ENCODE results near the gene HACE1. TPM values are rescaled to one million over a fixed set of nuclear protein-coding genes. Genes with fewer than 3 reads are reported as not detected.
A peak's percentile ranks its signal among the peaks of the same experiment; 100 is the strongest.
"Not testable (repeated sequence)": the region's sequence is repeated elsewhere in the genome, so short reads cannot be mapped to it uniquely, and the experiment has no call there.

Gene HACE1
- total RNA-seq, 2 experiments from 2014 or later = 12.1 to 15.7 TPM

GRCh38 chr6:104881964-104882668 lies 22.4 kb upstream of the HACE1 start:
- ChIA-PET CTCF (no interaction called here), POLR2A (no interaction called here)
- Mint-ChIP-seq H3K36me3 (ENCODE audit: low read depth) (no peaks in the 10 kb centered on the region), H3K27ac (no peak overlapping the region), H3K9me3 (ENCODE audit: low read depth) (no peaks in the 10 kb centered on the region), H3K4me3 (no peak overlapping the region), H3K4me1 (peaks cover 5% of the 10 kb centered on the region), H3K27me3 (peaks cover 9% of the 10 kb centered on the region)
- intact Hi-C loops (cut with DNase I, micrococcal nuclease) = no loop called here
- no peak for DNase-seq
- ATAC-seq = no peak

DNA sequence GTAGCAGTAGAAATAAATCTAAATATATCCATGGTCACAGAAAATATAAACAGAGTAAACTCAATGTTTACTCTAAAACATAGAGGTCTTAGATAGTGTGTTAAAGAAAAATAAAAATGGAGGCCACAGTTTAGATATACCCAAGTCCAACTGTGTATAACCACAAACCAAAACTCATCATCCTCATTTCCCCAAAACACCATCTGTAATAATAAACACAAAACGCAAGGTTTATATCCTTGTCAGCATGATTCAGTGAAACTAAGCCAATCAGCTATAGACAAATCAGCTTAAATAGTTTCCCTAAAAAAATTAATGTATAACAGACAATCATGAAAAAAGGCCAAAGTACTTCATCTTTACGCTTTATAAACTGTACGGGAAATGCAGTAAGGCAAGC lies 2.7 kb upstream of the HACE1 start:
- CTCF ChIA-PET = interaction anchor here (1.7 to 1.9 kb wide), 2 partner anchors 10 to 14 kb away, joined by 4 read pairs; no protein-coding TSS in a partner anchor
- H3K36me3 Mint-ChIP-seq (ENCODE audit: low read depth) = no peaks in the 10 kb centered on the region
- H3K27ac Mint-ChIP-seq = no peak overlapping the region
- DNase-seq (no peak), ATAC-seq (no peak)
- peaks cover 16% of the 10 kb centered on the region for H3K4me1 Mint-ChIP-seq
- H3K4me3 Mint-ChIP-seq = no peak overlapping the region
- POLR2A ChIA-PET = no interaction called here
- no peaks in the 10 kb centered on the region for H3K9me3 Mint-ChIP-seq (ENCODE audit: low read depth)
- intact Hi-C loops (cut with DNase I, micrococcal nuclease) = no loop called here
- H3K27me3 Mint-ChIP-seq = peaks cover 11% of the 10 kb centered on the region

DNA sequence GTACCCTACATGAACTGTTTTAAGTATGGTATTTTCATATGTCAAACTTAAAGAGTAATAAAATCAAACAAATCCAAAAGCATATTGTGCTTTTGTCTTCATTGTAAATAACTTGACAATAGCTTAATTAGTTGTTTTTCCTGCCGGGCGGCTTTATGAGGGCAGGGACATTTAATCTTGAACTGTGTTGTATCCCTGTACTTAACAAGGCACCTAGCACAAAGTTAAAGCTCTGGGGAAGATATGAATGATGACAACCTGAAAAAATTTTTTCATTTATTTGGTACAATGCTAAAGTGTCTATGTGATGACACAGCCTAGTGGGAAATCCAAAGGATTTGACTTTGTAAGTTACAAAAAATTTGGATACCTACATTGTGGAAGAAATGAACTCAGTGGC lies 502 bp upstream of the HACE1 start:
- intact Hi-C loops (cut with DNase I, micrococcal nuclease) = no loop called here
- DNase-seq (no peak), ATAC-seq (no peak)
- Mint-ChIP-seq H3K36me3 (ENCODE audit: low read depth) (no peaks in the 10 kb centered on the region), H3K27me3 (peaks cover 4% of the 10 kb centered on the region), H3K27ac (peak overlapping the region; percentile 21), H3K4me3 (peak overlapping the region; percentile 90), H3K9me3 (ENCODE audit: low read depth) (no peaks in the 10 kb centered on the region), H3K4me1 (peaks cover 19% of the 10 kb centered on the region)
- CTCF ChIA-PET = interaction anchor here (0.6 to 3.3 kb wide), 2 partner anchors 70 to 479 kb away, joined by 3 to 13 read pairs; no protein-coding TSS in a partner anchor
- POLR2A ChIA-PET = no interaction called here

DNA sequence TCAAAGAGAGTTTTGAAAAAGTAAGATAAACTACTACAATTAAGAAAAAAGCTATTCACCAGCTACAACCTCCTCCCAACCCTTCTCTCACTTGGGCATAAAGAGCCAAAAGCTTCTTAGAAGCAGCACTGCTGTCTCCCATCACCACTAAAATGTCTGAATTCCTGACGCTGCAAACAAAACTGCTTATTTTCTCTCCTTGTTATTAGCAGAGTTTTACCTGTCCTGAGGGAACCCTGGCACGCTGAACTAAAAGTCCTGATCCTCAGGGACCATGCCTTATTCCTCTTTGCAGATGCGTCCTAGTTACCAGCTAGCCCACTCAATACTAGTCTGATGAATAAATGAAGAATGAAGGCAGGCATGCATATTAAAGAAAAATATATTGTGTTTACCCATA lies 1.1 kb downstream of the HACE1 start:
- no peaks in the 10 kb centered on the region for H3K9me3 Mint-ChIP-seq (ENCODE audit: low read depth)
- ATAC-seq = no peak
- H3K27ac Mint-ChIP-seq = peak overlapping the region; percentile 12
- DNase-seq = no peak
- peaks cover 19% of the 10 kb centered on the region for H3K4me1 Mint-ChIP-seq
- CTCF ChIA-PET = interaction anchor here (0.6 to 3.3 kb wide), 5 partner anchors 8 to 80 kb away, joined by 3 to 13 read pairs (median 5); no protein-coding TSS in a partner anchor
- POLR2A ChIA-PET = interaction anchor here (0.7 kb wide), 1 partner anchor 157 kb away, joined by 4 read pairs; no protein-coding TSS in a partner anchor
- intact Hi-C loops (cut with DNase I, micrococcal nuclease) = loop anchor here (1.0 to 2.0 kb wide), 5 partner anchors 68 to 1467 kb away; partner anchors contain the start of genes ATG5 (in 1 of the 2) and PREP (in 1 of the 2)
- peak overlapping the region; percentile 90 for H3K4me3 Mint-ChIP-seq
- H3K27me3 Mint-ChIP-seq = peaks cover 2% of the 10 kb centered on the region
- H3K36me3 Mint-ChIP-seq (ENCODE audit: low read depth) = peaks cover 3% of the 10 kb centered on the region

DNA sequence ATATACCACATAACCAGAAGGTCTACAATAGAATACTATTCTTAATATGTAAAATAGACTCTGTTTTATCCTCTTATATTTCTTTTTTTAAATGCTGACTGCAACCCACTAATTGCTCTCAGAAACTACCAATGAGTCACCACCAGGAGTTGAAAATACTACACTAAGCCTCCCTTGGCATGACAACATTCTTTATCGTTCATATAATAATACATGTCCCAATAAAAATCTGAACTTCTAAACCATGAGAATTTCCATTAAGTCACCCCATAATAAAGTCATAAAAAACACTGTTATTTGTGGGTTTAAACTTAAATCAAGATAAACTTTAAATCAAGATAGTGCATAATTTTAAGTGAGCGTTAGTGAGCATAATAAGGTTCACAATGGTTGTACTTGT lies 4.2 kb downstream of the HACE1 start:
- H3K4me1 Mint-ChIP-seq = peaks cover 14% of the 10 kb centered on the region
- POLR2A ChIA-PET = no interaction called here
- no peak overlapping the region for H3K27ac Mint-ChIP-seq
- no peak for DNase-seq
- no peak for ATAC-seq
- no peak overlapping the region for H3K4me3 Mint-ChIP-seq
- H3K27me3 Mint-ChIP-seq = no peaks in the 10 kb centered on the region
- H3K36me3 Mint-ChIP-seq (ENCODE audit: low read depth) = peaks cover 9% of the 10 kb centered on the region
- intact Hi-C loops (cut with DNase I, micrococcal nuclease) = no loop called here
- CTCF ChIA-PET = no interaction called here
- H3K9me3 Mint-ChIP-seq (ENCODE audit: low read depth) = no peaks in the 10 kb centered on the region

DNA sequence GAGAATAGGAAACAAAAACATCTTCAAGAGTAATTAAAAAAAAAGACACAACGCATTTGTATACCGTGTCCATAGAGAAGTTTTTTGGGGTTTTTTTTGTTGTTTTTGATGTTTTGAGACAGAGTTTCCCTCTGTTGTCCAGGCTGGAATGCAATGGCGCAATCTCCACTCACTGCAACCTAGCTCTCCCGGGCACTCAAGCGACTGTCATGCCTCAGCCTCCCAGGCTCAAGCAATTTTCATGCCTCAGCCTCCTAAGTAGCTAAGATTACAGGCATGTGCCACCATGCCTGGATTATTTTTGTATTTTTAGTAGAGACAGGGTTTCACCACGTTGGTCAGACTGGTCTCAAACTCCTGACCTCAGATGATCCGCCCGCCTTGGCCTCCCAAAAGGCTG lies 12.0 kb downstream of the HACE1 start:
- intact Hi-C loops (cut with DNase I, micrococcal nuclease); H3K27ac Mint-ChIP-seq; H3K27me3 Mint-ChIP-seq; POLR2A ChIA-PET; H3K4me1 Mint-ChIP-seq; H3K9me3 Mint-ChIP-seq (ENCODE audit: low read depth); ATAC-seq; H3K4me3 Mint-ChIP-seq; DNase-seq: not testable (repeated sequence)
- CTCF ChIA-PET = interaction anchor here (1.4 to 1.9 kb wide), 2 partner anchors 11 to 15 kb away, joined by 3 to 4 read pairs; no protein-coding TSS in a partner anchor
- peaks cover 21% of the 10 kb centered on the region for H3K36me3 Mint-ChIP-seq (ENCODE audit: low read depth)

GRCh38 chr6:104843229-104843628 lies 16.5 kb downstream of the HACE1 start:
- peaks cover 2% of the 10 kb centered on the region for H3K4me1 Mint-ChIP-seq
- no peak overlapping the region for H3K27ac Mint-ChIP-seq
- H3K9me3 Mint-ChIP-seq (ENCODE audit: low read depth) = no peaks in the 10 kb centered on the region
- ChIA-PET POLR2A (no interaction called here), CTCF (no interaction called here)
- intact Hi-C loops (cut with DNase I, micrococcal nuclease) = no loop called here
- DNase-seq = no peak
- no peaks in the 10 kb centered on the region for H3K27me3 Mint-ChIP-seq
- ATAC-seq = no peak
- H3K36me3 Mint-ChIP-seq (ENCODE audit: low read depth) = peaks cover 24% of the 10 kb centered on the region
- H3K4me3 Mint-ChIP-seq = no peak overlapping the region

DNA sequence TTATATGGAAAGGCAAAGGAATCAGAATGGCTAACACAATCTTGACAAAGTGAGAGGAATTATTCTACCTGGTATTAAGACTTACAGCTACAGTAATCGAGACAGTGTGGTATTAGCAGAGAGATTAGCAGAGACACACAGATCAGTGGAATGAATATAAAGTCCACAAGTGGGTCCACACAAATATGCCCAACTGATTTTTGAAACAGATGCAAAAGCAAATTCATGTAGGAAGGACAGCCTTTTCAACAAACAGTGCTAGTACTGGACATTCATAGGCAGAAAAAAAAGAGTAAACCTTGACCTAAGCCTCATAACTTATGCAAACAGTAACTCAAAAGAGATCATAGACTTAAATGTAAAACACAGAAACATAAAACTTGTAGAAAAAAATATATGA lies 22.6 kb downstream of the HACE1 start:
- Mint-ChIP-seq H3K36me3 (ENCODE audit: low read depth) (peaks cover 32% of the 10 kb centered on the region), H3K27ac (no peak overlapping the region), H3K9me3 (ENCODE audit: low read depth) (no peaks in the 10 kb centered on the region), H3K4me1 (peaks cover 2% of the 10 kb centered on the region), H3K27me3 (no peaks in the 10 kb centered on the region), H3K4me3 (no peak overlapping the region)
- POLR2A ChIA-PET = no interaction called here
- intact Hi-C loops (cut with DNase I, micrococcal nuclease) = no loop called here
- ATAC-seq = no peak
- no peak for DNase-seq
- CTCF ChIA-PET = interaction anchor here (0.6 kb wide), 1 partner anchor 20 kb away, joined by 3 read pairs; no protein-coding TSS in a partner anchor

DNA sequence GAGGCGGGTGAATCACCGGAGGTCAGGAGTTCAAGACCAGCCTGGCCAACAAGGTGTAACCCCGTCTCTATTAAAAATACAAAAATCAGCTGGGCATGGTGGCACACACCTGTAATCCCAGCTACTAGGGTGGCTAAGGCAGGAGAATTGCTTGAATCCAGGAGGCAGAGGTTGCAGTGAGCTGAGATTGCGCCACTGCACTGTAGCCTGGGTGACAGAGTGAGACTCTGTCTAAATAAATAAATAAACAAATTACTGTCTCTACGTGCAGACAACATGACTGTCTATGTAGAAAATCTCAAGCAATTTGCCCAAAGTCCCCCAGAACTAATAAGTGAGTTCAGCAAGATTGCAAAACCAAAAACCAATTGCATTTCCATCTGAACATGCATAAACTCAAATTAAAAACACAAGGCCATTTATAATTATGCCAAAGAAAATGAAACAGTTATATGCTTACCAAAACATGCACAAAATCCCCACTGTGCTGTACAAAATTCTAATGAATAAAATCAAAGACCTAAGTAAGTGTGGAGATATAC lies 23.2 kb downstream of the HACE1 start:
- ATAC-seq; POLR2A ChIA-PET; H3K27ac Mint-ChIP-seq; CTCF ChIA-PET; intact Hi-C loops (cut with DNase I, micrococcal nuclease); H3K4me3 Mint-ChIP-seq; H3K27me3 Mint-ChIP-seq; DNase-seq; H3K4me1 Mint-ChIP-seq; H3K9me3 Mint-ChIP-seq (ENCODE audit: low read depth): not testable (repeated sequence)
- peaks cover 34% of the 10 kb centered on the region for H3K36me3 Mint-ChIP-seq (ENCODE audit: low read depth)

- ATAC-seq (no peak), DNase-seq (no peak)
- peaks cover 36% of the 10 kb centered on the region for H3K36me3 Mint-ChIP-seq (ENCODE audit: low read depth)
- no peaks in the 10 kb centered on the region for H3K27me3 Mint-ChIP-seq
- CTCF ChIA-PET = interaction anchor here (0.9 kb wide), 1 partner anchor 25 kb away, joined by 3 read pairs; no protein-coding TSS in a partner anchor
- no peak overlapping the region for H3K4me3 Mint-ChIP-seq
- peaks cover 2% of the 10 kb centered on the region for H3K4me1 Mint-ChIP-seq
- intact Hi-C loops (cut with DNase I, micrococcal nuclease) = no loop called here
- POLR2A ChIA-PET = no interaction called here
- H3K27ac Mint-ChIP-seq = no peak overlapping the region
- no peaks in the 10 kb centered on the region for H3K9me3 Mint-ChIP-seq (ENCODE audit: low read depth)
Measured at GRCh38 chr6:104835782-104836181, 23.9 kb downstream of the HACE1 start.

- Mint-ChIP-seq H3K4me1 (peaks cover 5% of the 10 kb centered on the region), H3K4me3 (no peak overlapping the region), H3K36me3 (ENCODE audit: low read depth) (peaks cover 15% of the 10 kb centered on the region), H3K27ac (no peak overlapping the region), H3K27me3 (no peaks in the 10 kb centered on the region), H3K9me3 (ENCODE audit: low read depth) (peaks cover 2% of the 10 kb centered on the region)
- POLR2A ChIA-PET = no interaction called here
- no peak for DNase-seq
- intact Hi-C loops (cut with DNase I, micrococcal nuclease) = no loop called here
- CTCF ChIA-PET = interaction anchor here (1.1 kb wide), 1 partner anchor 19 kb away, joined by 5 read pairs; no protein-coding TSS in a partner anchor
- no peak for ATAC-seq
Measured at GRCh38 chr6:104829183-104829958, 30.3 kb downstream of the HACE1 start.
